Measurements from ENCODE around the gene C3orf18. TPM values are rescaled to one million over a fixed set of nuclear protein-coding genes. Genes with fewer than 3 reads are reported as not detected.

The C3orf18 gene
- total RNA-seq, 1 donor from 2014 or later, result 8.9 TPM

DNA sequence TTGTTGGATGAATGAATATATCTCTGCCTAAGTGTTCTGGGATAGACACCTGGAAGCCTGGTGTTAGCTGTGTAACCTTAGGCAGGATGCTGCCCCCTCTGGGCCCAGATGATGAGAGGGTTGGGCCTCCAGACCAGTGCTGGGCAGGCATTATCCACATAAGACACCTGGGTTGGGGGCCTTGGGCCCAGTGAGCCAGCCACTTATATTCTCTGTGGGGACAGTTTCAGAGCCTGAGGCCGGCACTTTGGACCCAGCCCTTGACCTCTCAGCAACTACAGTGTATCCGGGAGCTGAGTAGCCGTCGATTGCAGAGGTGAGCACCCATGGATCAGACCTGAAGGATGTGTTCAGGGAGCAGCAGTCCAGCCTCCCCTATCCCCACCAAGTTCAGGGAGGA lies 3.9 kb upstream of the C3orf18 start:
- no peak for TF ChIP-seq CTCF (conservative IDR thresholded peaks at IDR 0.05; ENCODE audit: low read depth, low read length)
- H3K4me3 ChIP-seq (ENCODE audit: low read depth, low read length), result no peak overlapping the region
- DNase-seq (ENCODE audit: low read depth), result no peak

- peak overlapping the region; percentile 99 for H3K4me3 ChIP-seq (ENCODE audit: low read depth, low read length)
- no peak for DNase-seq (ENCODE audit: low read depth)
- no peak for TF ChIP-seq CTCF (conservative IDR thresholded peaks at IDR 0.05; ENCODE audit: low read depth, low read length)
These were observed 3.1 kb upstream of the C3orf18 start for GRCh38 chr3:50570508-50571279.

- no peak for TF ChIP-seq CTCF (conservative IDR thresholded peaks at IDR 0.05; ENCODE audit: low read depth, low read length)
- DNase-seq (ENCODE audit: low read depth), result peak; percentile 51
- peak within 1 kb of the TSS; percentile 99 for H3K4me3 ChIP-seq (ENCODE audit: low read depth, low read length)
These were observed 1.6 kb upstream of the C3orf18 start, which contains the start of gene HEMK1 for GRCh38 chr3:50568947-50569749. TSS of gene HEMK1 (plus strand) at chr3:50569522. CDS start at chr3:50571105, 1,583 bp downstream.

- H3K4me3 ChIP-seq (ENCODE audit: low read depth, low read length), result peak overlapping the region; percentile 66
- no peak for DNase-seq (ENCODE audit: low read depth)
- no peak for TF ChIP-seq CTCF (conservative IDR thresholded peaks at IDR 0.05; ENCODE audit: low read depth, low read length)
These were observed 549 bp downstream of the C3orf18 start for GRCh38 chr3:50567011-50567385.

DNA sequence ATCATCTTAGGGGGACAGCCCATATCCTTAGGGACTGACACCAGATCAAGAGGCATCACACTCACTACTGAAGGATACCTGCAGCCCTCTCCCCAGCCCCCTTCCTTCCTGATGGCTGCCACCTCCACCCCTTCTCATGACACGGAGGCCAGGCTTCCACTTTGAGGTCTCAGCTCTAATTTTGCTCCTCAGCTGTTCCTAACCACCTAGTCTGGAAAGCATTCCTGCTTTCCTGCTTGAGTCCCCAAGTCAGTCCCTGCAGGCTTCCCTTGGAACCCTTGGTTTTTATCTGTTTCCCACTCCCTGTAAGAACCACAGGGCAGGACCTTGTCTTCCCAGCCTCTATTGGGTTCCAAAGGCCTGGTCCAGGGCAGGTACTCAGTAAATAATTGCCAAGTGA lies 3.2 kb downstream of the C3orf18 start:
- no peak for TF ChIP-seq CTCF (conservative IDR thresholded peaks at IDR 0.05; ENCODE audit: low read depth, low read length)
- no peak overlapping the region for H3K4me3 ChIP-seq (ENCODE audit: low read depth, low read length)
- DNase-seq (ENCODE audit: low read depth), result no peak

DNA sequence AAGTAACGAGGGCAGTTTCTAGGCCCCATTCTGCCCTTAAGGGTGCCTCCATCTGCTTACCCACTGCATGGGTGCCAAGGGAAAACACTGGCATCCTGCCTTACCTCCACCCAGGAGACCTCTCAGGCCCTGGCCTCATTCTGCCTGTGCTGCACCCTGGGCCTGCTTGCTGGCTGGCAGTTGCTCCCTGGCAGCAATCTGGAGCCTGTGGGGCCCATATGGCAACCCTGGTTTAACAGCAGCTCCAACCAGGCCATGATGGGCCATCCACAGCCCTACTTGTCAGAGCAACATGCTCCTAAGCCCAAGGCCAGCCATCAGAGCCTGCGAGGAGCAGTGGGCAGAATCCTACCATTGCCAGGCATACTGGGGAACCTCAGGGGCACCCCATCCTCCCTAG lies 3.7 kb downstream of the C3orf18 start:
- TF ChIP-seq CTCF (conservative IDR thresholded peaks at IDR 0.05; ENCODE audit: low read depth, low read length), result no peak
- no peak for DNase-seq (ENCODE audit: low read depth)
- no peak overlapping the region for H3K4me3 ChIP-seq (ENCODE audit: low read depth, low read length)

Measured in epithelial cell of proximal tubule (primary cell).